ENCODE data around the gene CACTIN. TPM values are rescaled to one million over a fixed set of nuclear protein-coding genes. Genes with fewer than 3 reads are reported as not detected.

CACTIN gene
- total RNA-seq, 4 donors from 2014 or later = 14.4 to 31.1 (median 22.5) TPM

- TF ChIP-seq CTCF (IDR thresholded peaks at IDR 0.05) = no peak
- DNase-seq (ENCODE audit: low spot score) = peak; percentile 53
- peak; percentile 46 for ATAC-seq (ENCODE audit: low FRiP score)
These were observed 44.4 kb upstream of the CACTIN start for GRCh38 chr19:3670796-3671679.

- ATAC-seq (ENCODE audit: low FRiP score) (peak; percentile 82), DNase-seq (ENCODE audit: low spot score) (peak; percentile 65)
- TF ChIP-seq CTCF (IDR thresholded peaks at IDR 0.05) = no peak
These were observed 43.6 kb upstream of the CACTIN start for GRCh38 chr19:3669947-3670795.

- ATAC-seq (ENCODE audit: low FRiP score) (no peak), DNase-seq (ENCODE audit: low spot score) (no peak)
- TF ChIP-seq CTCF (IDR thresholded peaks at IDR 0.05) = no peak
These were observed 42.7 kb upstream of the CACTIN start for GRCh38 chr19:3669082-3669946.

- no peak for DNase-seq (ENCODE audit: low spot score)
- TF ChIP-seq CTCF (IDR thresholded peaks at IDR 0.05) = no peak
These were observed 41.9 kb upstream of the CACTIN start for GRCh38 chr19:3668331-3669081.

GRCh38 chr19:3667766-3668165 is 41.2 kb upstream of the CACTIN start:
- ATAC-seq (ENCODE audit: low FRiP score) (no peak), DNase-seq (ENCODE audit: low spot score) (no peak)
- no peak for TF ChIP-seq CTCF (IDR thresholded peaks at IDR 0.05)

More at GRCh38 chr19:3668331-3669081, 41.9 kb upstream of the CACTIN start:
- no peak for ATAC-seq (ENCODE audit: low FRiP score)

All from omental fat pad (tissue), 4 donors.